Measurements from ENCODE around the gene GPR42. TPM values are rescaled to one million over a fixed set of nuclear protein-coding genes. Genes with fewer than 3 reads are reported as not detected.

Gene GPR42, protein sequence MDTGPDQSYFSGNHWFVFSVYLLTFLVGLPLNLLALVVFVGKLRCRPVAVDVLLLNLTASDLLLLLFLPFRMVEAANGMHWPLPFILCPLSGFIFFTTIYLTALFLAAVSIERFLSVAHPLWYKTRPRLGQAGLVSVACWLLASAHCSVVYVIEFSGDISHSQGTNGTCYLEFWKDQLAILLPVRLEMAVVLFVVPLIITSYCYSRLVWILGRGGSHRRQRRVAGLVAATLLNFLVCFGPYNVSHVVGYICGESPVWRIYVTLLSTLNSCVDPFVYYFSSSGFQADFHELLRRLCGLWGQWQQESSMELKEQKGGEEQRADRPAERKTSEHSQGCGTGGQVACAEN
- total RNA-seq, result not detected in 2 replicates

DNA sequence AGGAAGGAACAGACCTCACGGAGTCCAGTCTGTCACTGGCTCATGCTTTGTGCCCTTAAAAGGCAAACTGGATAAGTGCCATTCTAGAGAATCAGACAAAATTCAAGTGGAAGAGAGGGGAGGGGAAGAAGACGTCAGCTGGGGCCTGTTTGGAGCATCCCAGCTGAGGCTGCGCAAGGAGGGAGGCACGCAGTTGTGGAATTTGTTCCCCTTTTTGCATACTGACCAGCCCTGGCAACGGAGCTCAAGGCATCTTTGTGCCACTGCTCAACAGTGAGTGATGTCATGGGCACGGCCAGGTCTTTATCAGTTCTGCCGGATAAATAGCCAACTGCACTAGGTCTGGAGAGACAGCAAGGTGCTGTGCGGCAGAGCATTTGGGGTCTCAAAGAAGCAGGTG is at the start of gene GPR42:
Gene GPR42, plus strand, starts transcription at position 347 of the 400 bp plus-strand sequence. CDS start 292 bp downstream, outside the sequence.

DNA sequence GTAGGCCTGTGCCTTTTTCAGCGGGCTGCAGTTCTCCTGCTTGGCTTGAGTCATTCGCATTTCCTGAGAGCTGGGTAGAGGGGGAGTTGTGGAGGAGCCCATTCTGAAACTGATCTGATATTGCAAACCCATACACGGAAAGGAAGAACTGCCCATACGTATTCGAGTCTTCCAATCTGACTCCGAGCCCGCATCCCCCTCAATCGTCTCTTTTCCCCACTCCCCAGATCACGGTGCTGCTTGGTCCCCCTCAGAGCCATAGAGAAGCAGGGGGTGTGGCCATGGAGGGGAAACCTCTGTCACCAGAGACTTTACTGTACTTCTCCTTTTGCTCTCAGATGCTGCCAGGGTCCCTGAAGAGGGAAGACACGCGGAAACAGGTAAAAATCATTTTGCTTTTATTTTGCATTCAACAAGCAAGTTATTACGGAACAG is 42.0 kb upstream of the GPR42 start, which contains the start of gene CD22:
Gene CD22, plus strand, starts transcription at position 337 of the 435 bp plus-strand sequence. CDS start 2,854 bp downstream, outside the sequence.

DNA sequence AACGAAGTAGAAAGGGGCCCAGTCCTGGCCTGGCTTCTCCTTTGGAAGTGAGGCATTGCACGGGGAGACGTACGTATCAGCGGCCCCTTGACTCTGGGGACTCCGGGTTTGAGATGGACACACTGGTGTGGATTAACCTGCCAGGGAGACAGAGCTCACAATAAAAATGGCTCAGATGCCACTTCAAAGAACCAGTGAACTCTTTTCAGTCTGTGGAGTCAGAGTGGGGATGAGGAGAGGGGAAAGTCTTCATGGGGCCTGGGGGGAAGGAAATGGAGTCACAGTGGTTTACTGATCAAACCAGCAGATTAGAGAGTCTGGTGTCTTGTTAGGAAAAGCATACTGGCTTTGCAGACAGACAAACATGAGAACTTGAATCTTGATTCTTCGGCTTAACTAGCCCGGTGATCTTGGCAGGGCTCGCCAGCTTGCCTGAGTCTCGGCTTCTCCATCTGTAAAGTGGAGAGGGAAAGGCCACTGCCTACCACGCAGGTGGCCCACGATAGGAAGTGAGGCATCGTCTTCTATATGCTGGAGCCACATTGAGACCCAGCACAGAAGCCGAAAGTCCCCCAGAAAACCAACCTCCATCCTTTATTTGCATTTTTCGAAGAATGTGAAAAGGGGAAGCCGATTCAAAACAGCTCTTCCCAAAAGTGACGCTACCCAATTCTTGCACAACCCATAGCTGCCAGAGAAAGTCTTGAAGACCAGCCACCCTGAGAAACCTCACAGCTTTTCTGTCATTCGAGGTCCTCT is 23.5 kb upstream of the GPR42 start, which contains the start of gene FFAR1:
Gene FFAR1, plus strand, starts transcription at position 732 of the 759 bp plus-strand sequence. CDS start 3,650 bp downstream, outside the sequence.

GRCh38 chr19:35357867-35358573 is 12.8 kb upstream of the GPR42 start, which contains the start of gene FFAR3:
TSS of gene FFAR3 (plus strand) at chr19:35358460. CDS start at chr19:35358891, 431 bp downstream.

Small RNA genes within 50 kb of the gene (small RNA-seq; reads per million reads assigned to genes)
- not detected for gene RN7SL491P

Other genes starting within 250 kb of the GPR42 start
- gene LGI4, start 236.0 kb upstream of the GPR42 start, total RNA-seq, result 0.10 TPM in 1 of 2 replicates, not detected in the other
- gene FXYD1, start 232.2 kb upstream of the GPR42 start, total RNA-seq, result 0.65 TPM in 1 of 2 replicates, not detected in the other
- not detected in 2 replicates for gene FXYD7, start 227.8 kb upstream of the GPR42 start, total RNA-seq
- 54.5 and 62.1 TPM in 2 replicates for gene FXYD5, start 216.3 kb upstream of the GPR42 start, total RNA-seq
- not detected in 2 replicates for gene FAM187B, start 142.3 kb upstream of the GPR42 start, total RNA-seq
- gene LSR, start 122.1 kb upstream of the GPR42 start, total RNA-seq, result 0.29 and 0.65 TPM in 2 replicates
- gene USF2, start 102.1 kb upstream of the GPR42 start, total RNA-seq, result 55.1 and 55.2 TPM in 2 replicates
- under 0.01 TPM in 1 of 2 replicates, not detected in the other for gene HAMP, start 88.5 kb upstream of the GPR42 start, total RNA-seq
- not detected in 2 replicates for gene MAG, start 78.9 kb upstream of the GPR42 start, total RNA-seq
- gene CD22, start 41.9 kb upstream of the GPR42 start, total RNA-seq, result 0.19 TPM in 1 of 2 replicates, not detected in the other
- not detected in 2 replicates for gene FFAR1, start 23.2 kb upstream of the GPR42 start, total RNA-seq
- not detected in 2 replicates for gene FFAR3, start 12.6 kb upstream of the GPR42 start, total RNA-seq
- not detected in 2 replicates for gene FFAR2, start 77.2 kb downstream of the GPR42 start, total RNA-seq
- not detected in 2 replicates for gene KRTDAP, start 119.4 kb downstream of the GPR42 start, total RNA-seq
- not detected in 2 replicates for gene DMKN, start 142.6 kb downstream of the GPR42 start, total RNA-seq
- not detected in 2 replicates for gene SBSN, start 157.2 kb downstream of the GPR42 start, total RNA-seq
- gene GAPDHS, start 162.4 kb downstream of the GPR42 start, total RNA-seq, result not detected in 2 replicates
- gene TMEM147, start 174.6 kb downstream of the GPR42 start, total RNA-seq, result 58.0 and 58.8 TPM in 2 replicates
- gene ATP4A, start 192.6 kb downstream of the GPR42 start, total RNA-seq, result not detected in 2 replicates
- not detected in 2 replicates for gene PMIS2, start 215.1 kb downstream of the GPR42 start, total RNA-seq
- gene HAUS5, start 241.7 kb downstream of the GPR42 start, total RNA-seq, result 8.5 and 9.1 TPM in 2 replicates

All from vein endothelial cell (primary cell).